Rectal smooth muscle tissue (tissue), 1 donor: Measurements from ENCODE around the gene LIMK1.

Experiments used
- H3K27ac ChIP-seq: one replicate; pipeline ENCODE4 v1.7.0; 2013; ENCODE audit warnings: low read depth, low read length, inconsistent platforms
- H3K27me3 ChIP-seq: one replicate; pipeline ENCODE4 v1.7.0; 2013; ENCODE audit warnings: low read length; ENCODE audit not compliant: control insufficient read depth, insufficient read depth
- H3K36me3 ChIP-seq: one replicate; pipeline ENCODE4 v1.7.0; 2013; ENCODE audit warnings: low read length; ENCODE audit not compliant: control insufficient read depth, insufficient read depth
- H3K4me1 ChIP-seq: one replicate; pipeline ENCODE4 v1.7.0; 2013; ENCODE audit warnings: low read length; ENCODE audit not compliant: control insufficient read depth, insufficient read depth
- H3K4me3 ChIP-seq: one replicate; pipeline ENCODE4 v1.7.0; 2013; ENCODE audit warnings: low read length
- H3K9ac ChIP-seq: one replicate; pipeline ENCODE4 v1.7.0; 2013; ENCODE audit warnings: low read length

LIMK1 gene

DNA sequence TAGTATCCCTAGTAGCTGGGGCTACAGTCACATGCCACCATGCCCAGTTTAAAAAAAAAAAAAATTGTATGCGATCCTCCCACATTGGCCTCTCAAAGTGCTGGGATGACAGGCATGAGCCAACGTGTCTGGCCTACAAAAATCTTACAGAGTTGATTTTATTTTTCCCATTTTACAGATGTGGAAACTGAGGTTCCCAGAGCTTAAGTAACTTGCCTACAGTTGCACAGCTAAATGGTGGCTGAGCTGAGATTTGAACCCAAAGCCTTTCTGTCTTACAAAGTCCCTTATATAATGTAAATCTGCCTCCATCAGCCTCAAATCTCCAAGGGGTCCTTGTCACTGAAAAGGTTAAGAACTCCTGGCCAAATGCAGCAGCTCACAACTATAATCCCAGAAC, 24.6 kb upstream of the LIMK1 start:
- H3K27ac ChIP-seq = no peak overlapping the region
- H3K36me3 ChIP-seq = peaks cover 12% of the 10 kb centered on the region
- peaks cover 19% of the 10 kb centered on the region for H3K4me1 ChIP-seq
- no peak overlapping the region for H3K9ac ChIP-seq
- no peaks in the 10 kb centered on the region for H3K27me3 ChIP-seq
- H3K4me3 ChIP-seq = no peak overlapping the region

DNA sequence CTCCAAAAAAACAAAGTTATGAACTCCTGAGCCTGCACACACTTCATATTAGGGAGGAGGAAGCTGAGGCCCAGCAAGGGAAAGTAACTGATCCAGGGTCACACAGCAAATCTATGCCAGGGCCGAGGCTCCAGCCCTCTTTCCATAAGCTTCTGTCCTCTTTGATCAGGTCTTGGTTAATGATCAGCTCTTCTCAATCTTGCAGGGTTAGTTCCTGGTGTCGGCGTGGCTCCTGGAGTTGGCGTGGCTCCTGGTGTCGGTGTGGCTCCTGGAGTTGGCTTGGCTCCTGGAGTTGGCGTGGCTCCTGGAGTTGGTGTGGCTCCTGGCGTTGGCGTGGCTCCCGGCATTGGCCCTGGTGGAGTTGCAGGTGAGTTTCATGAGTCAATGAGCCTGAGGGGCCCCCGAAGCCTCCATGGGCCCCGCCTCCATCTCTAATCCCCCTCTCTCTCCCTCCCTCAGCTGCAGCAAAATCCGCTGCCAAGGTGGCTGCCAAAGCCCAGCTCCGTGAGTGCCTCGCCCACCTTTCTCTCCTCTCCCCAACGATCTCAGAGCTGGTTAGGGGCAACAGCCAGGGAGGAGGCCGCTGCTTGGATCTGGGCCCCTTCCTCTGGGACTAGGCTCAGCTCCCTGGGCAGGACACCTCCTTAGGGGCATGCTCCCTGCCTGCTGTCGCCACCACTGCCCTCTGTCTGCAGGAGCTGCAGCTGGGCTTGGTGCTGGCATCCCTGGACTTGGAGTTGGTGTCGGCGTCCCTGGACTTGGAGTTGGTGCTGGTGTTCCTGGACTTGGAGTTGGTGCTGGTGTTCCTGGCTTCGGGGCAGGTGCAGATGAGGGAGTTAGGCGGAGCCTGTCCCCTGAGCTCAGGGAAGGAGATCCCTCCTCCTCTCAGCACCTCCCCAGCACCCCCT, 23.7 kb upstream of the LIMK1 start:
- H3K27ac ChIP-seq = peak overlapping the region; percentile 98
- no peaks in the 10 kb centered on the region for H3K27me3 ChIP-seq
- peaks cover 19% of the 10 kb centered on the region for H3K4me1 ChIP-seq
- no peak overlapping the region for H3K4me3 ChIP-seq
- peaks cover 8% of the 10 kb centered on the region for H3K36me3 ChIP-seq
- H3K9ac ChIP-seq = no peak overlapping the region

DNA sequence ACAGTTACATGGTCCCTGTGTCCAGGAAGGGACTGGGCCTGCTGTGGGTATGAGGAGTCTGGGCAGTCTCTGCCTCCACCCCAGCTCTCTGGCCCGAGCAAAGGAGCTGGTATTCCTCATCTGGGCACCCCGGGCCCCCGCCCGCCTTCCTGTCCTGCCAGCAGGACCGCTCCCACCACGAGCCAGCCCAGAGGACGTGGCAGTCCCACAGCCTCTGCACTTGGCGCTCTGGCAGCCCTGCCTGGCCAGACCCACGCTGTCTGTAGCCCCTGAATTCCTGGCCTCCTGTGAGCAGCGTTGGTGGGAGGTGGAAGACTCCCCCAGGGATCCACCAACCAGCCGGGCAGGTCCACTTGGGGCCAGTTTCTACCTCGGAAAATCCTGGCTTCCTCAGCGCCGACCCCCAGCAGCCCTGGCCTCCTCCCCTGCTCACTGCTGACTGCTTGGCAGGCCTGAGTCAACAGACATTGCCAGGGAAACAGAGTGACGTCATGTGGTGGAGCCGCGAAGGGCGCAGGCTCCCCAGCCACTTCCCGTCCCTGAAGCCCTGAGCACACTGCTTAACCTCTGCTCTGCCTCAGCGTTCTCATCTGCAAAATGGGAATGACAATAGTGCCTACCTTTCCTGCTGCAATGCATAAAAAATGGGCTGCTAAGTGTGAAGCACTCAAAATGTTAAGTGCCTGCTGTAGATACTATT, 21.6 kb upstream of the LIMK1 start:
- H3K27me3 ChIP-seq = no peaks in the 10 kb centered on the region
- H3K36me3 ChIP-seq = no peaks in the 10 kb centered on the region
- peaks cover 19% of the 10 kb centered on the region for H3K4me1 ChIP-seq
- H3K9ac ChIP-seq = peak overlapping the region; percentile 24
- peak overlapping the region; percentile 98 for H3K27ac ChIP-seq
- peak overlapping the region; percentile 49 for H3K4me3 ChIP-seq

DNA sequence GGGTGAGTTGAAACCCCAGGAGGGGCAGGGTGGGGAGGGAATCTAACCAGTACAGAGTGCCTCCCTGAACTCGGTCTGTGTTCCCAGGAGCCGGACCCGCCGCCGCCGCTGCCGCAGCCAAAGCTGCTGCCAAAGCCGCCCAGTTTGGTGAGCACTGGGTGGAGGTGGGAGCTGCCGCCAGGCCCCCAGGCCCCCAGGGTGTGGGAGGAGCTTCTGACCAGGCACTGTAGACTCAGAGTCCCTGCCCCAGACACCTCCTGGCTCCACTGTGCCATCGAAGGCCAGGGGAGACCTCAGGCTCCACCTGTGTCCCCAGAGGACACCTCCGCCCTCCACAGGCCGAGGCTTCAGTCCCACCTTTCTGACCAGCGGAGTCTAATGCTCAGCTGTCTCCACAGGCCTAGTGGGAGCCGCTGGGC, 20.4 kb upstream of the LIMK1 start:
- no peak overlapping the region for H3K4me3 ChIP-seq
- H3K27ac ChIP-seq = no peak overlapping the region
- H3K9ac ChIP-seq = no peak overlapping the region
- peaks cover 19% of the 10 kb centered on the region for H3K4me1 ChIP-seq
- no peaks in the 10 kb centered on the region for H3K36me3 ChIP-seq
- no peaks in the 10 kb centered on the region for H3K27me3 ChIP-seq

DNA sequence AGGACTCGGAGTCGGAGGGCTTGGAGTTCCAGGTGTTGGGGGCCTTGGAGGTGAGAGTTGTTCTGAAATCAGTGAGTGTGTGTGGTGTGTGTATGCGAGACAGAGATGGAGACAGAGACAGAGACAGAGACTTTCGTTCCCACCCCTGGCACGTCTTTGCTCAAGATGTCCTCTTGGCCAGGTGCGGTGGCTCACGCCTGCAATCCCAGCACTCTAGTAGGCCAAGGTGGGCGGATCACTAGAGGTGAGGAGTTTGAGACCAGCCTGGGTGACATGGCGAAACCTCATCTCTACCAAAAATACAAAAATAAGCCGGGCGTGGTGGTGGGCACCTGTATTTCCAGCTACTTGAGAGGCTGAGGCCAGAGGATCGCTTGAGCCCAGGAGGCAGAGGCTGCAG, 20.0 kb upstream of the LIMK1 start:
- Histone ChIP-seq H3K36me3 (no peaks in the 10 kb centered on the region), H3K27ac (no peak overlapping the region), H3K27me3 (no peaks in the 10 kb centered on the region), H3K4me1 (peaks cover 19% of the 10 kb centered on the region), H3K9ac (no peak overlapping the region), H3K4me3 (no peak overlapping the region)

DNA sequence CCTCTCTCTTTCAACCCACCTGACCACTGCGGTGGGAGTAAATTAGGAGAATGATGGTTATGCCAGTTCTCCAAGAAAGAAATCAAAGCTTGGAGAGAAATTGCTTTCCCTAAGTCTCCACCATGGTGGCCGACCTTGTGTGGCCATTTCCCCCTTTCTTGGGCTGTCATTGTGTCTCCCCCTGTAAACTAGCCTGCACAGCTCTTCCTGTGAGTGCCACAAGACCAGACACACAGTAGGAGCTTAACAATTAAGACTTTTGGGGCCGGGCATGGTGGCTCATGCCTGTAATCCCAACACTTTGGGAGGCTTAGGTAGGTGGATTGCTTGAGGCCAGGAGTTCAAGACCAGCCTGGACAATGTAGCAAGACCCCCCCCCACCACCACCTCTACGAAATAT, 18.9 kb upstream of the LIMK1 start:
- no peak overlapping the region for H3K27ac ChIP-seq
- peaks cover 19% of the 10 kb centered on the region for H3K4me1 ChIP-seq
- H3K36me3 ChIP-seq = no peaks in the 10 kb centered on the region
- no peaks in the 10 kb centered on the region for H3K27me3 ChIP-seq
- H3K9ac ChIP-seq = no peak overlapping the region
- no peak overlapping the region for H3K4me3 ChIP-seq

DNA sequence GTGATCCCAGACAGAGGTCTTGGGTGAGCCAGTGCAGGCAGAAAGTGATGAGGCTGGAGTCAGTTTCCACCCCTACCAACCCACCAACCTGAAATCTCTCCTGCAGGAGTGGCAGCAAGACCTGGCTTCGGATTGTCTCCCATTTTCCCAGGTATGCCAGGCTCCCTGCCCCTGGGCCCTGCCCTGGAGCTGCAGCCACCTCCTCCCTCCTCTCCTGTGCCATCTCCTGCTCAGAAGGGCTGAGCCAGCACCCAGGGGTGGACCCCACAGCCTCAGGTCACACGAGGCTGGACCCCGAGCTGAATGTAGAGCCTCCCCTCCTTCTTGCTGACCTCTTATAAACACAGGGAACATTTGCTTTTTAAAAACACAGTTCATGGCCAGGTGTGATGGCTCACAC, 17.0 kb upstream of the LIMK1 start:
- Histone ChIP-seq H3K4me1 (peaks cover 6% of the 10 kb centered on the region), H3K27ac (no peak overlapping the region), H3K36me3 (no peaks in the 10 kb centered on the region), H3K4me3 (no peak overlapping the region), H3K27me3 (no peaks in the 10 kb centered on the region), H3K9ac (no peak overlapping the region)

DNA sequence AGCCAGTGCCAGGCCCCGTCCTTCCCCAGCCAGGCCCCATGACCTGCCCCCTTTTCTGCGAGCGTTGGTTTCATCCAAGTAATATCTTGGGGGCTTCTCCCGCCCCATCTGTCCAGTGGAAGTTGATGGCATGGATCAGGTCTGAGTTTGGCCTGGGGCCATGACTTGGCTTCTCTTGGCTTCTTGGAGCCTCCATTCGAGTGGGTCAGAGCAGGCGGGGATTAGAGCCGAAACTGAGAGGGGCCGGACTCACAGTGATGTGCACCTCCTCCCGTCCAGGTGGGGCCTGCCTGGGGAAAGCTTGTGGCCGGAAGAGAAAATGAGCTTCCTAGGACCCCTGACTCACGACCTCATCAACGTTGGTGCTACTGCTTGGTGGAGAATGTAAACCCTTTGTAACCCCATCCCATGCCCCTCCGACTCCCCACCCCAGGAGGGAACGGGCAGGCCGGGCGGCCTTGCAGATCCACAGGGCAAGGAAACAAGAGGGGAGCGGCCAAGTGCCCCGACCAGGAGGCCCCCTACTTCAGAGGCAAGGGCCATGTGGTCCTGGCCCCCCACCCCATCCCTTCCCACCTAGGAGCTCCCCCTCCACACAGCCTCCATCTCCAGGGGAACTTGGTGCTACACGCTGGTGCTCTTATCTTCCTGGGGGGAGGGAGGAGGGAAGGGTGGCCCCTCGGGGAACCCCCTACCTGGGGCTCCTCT, 15.1 kb upstream of the LIMK1 start:
- no peak overlapping the region for H3K4me3 ChIP-seq
- no peaks in the 10 kb centered on the region for H3K36me3 ChIP-seq
- H3K27me3 ChIP-seq = no peaks in the 10 kb centered on the region
- H3K27ac ChIP-seq = no peak overlapping the region
- H3K9ac ChIP-seq = no peak overlapping the region
- H3K4me1 ChIP-seq = no peaks in the 10 kb centered on the region

DNA sequence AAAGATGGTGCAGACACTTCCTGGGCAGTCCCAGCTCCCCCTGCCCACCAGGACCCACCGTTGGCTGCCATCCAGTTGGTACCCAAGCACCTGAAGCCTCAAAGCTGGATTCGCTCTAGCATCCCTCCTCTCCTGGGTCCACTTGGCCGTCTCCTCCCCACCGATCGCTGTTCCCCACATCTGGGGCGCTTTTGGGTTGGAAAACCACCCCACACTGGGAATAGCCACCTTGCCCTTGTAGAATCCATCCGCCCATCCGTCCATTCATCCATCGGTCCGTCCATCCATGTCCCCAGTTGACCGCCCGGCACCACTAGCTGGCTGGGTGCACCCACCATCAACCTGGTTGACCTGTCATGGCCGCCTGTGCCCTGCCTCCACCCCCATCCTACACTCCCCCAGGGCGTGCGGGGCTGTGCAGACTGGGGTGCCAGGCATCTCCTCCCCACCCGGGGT, 14.5 kb upstream of the LIMK1 start:
- Histone ChIP-seq H3K4me1 (no peaks in the 10 kb centered on the region), H3K36me3 (no peaks in the 10 kb centered on the region), H3K27me3 (no peaks in the 10 kb centered on the region), H3K4me3 (no peak overlapping the region), H3K9ac (no peak overlapping the region), H3K27ac (no peak overlapping the region)

DNA sequence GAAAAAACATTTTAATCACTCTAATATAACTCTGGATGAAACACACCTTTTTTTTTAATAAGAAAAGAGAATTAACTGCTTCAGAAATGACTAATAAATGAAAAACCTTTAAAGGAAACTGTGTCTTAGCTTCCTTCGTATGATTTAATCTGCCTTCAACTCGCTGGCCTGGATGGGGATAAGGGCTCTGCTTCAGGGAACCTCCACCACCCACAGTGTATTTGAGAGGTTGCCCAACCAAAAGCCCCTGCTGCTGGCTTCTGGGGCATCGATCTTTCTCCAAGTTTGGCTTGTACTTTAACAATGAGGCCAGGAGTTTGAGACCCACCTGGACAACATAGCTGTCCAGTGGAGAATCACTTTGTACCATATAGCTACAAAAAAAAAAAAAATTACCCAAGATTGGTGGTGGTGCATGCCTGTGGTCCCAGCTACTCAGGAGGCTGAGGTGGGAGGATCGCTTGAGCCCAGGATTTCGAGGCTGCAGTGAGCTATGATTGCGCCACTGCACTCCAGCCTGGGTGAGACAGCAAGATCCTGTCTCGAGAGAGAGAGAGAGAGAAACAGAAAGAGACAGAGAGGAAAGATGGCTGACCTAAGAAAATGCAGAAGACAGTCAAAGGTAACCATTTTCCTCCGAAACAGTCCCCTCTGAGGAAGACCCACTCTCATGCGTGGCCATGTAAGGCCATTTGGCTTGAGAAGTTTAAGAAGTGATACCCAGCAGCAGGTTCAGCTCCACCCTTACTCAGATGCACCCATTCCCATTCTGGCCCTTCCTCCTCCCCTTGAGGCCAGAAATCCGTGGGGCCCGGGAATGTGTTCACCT, 13.6 kb upstream of the LIMK1 start:
- H3K4me1 ChIP-seq = no peaks in the 10 kb centered on the region
- H3K27ac ChIP-seq = no peak overlapping the region
- no peaks in the 10 kb centered on the region for H3K27me3 ChIP-seq
- H3K36me3 ChIP-seq = no peaks in the 10 kb centered on the region
- H3K9ac ChIP-seq = no peak overlapping the region
- H3K4me3 ChIP-seq = no peak overlapping the region

DNA sequence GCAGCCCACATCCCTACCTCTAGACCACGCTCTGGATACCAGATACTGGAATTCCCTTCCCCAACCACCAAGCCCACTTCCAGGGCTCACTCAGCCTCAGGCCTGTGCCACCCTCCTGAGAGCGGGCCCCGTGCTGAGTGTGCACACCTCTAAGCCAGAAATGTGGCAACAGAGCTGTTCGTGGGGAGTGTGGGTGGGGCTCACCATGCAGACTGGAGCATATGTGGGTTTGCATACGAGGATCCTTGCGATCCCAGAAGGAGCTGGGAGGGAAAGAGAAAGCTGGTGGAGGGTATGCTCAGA, 13.0 kb upstream of the LIMK1 start:
- Histone ChIP-seq H3K9ac (no peak overlapping the region), H3K4me3 (no peak overlapping the region), H3K27me3 (no peaks in the 10 kb centered on the region), H3K36me3 (no peaks in the 10 kb centered on the region), H3K27ac (no peak overlapping the region), H3K4me1 (no peaks in the 10 kb centered on the region)

DNA sequence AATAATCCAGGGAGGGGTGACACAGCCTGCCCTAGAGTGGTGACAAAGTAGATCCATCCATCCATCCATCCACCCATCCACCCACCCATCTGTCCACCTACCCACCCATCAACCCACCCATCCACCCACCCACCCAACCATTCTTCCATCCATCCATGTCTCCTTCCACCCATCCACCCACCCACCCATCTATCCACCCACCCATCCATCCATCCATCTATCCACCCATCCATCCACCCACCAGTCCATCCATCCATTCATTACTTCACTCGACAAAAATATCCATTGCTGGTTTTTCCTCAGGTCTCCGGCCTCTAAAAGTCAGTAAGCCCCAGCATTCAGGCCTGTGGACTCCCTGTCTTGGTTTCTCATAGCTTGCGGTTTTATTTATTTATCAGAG, 12.5 kb upstream of the LIMK1 start:
- Histone ChIP-seq H3K27ac (no peak overlapping the region), H3K9ac (no peak overlapping the region)

More for the DNA sequence above, 12.5 kb upstream of the LIMK1 start:
- no peaks in the 10 kb centered on the region for H3K36me3 ChIP-seq
- no peaks in the 10 kb centered on the region for H3K4me1 ChIP-seq
- H3K4me3 ChIP-seq = no peak overlapping the region
- no peaks in the 10 kb centered on the region for H3K27me3 ChIP-seq
